ENCODE measurements around the gene SRRM3.

DNA sequence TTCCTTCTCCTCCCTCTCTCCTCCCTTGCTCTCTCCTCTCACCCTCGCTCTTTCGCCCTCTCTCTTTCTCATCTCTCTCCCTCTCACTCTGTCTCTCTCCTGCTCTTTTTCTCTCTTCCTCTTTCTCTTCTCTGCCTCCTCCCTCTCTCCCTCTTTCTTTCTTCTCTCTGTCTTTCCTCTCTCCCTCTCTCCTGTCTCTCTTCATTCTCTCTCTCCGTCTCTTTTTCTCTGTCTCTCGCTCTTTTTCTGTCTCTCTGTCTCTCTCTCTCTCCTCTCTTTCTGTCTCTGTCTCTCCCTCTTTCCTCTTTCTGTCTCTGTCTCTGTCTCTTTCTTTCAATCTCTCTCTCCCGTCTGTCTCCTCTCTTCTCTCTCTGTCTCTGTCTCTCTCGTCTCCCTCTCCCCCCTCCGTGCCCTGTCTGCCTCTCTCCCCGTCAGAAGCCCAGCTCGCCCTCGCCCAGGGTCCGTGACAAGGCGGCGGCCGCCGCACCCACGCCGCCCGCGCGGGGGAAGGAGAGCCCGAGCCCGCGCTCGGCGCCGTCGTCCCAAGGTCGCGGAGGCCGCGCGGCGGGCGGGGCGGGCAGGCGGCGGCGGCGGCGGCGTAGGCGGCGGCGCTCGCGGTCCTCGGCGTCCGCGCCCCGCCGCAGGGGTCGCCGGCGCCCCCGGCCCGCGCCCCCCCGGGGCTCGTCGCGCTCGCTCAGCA lies 79.5 kb downstream of the SRRM3 start:
- TF ChIP-seq, protein P1, sequence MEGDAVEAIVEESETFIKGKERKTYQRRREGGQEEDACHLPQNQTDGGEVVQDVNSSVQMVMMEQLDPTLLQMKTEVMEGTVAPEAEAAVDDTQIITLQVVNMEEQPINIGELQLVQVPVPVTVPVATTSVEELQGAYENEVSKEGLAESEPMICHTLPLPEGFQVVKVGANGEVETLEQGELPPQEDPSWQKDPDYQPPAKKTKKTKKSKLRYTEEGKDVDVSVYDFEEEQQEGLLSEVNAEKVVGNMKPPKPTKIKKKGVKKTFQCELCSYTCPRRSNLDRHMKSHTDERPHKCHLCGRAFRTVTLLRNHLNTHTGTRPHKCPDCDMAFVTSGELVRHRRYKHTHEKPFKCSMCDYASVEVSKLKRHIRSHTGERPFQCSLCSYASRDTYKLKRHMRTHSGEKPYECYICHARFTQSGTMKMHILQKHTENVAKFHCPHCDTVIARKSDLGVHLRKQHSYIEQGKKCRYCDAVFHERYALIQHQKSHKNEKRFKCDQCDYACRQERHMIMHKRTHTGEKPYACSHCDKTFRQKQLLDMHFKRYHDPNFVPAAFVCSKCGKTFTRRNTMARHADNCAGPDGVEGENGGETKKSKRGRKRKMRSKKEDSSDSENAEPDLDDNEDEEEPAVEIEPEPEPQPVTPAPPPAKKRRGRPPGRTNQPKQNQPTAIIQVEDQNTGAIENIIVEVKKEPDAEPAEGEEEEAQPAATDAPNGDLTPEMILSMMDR (IDR thresholded peaks at IDR 0.05), result no peak
- no peak for TF ChIP-seq POLR2A (IDR thresholded peaks at IDR 0.05)
- no peak for TF ChIP-seq EP300 (IDR thresholded peaks at IDR 0.05)

Measured in tibial nerve (tissue), 4 donors.